GM21825 (cell line): ENCODE data around the gene KDM2A.

Experiments used
- ATAC-seq: cut with Tn5 transposase; IDR thresholded peaks from one replicate; pipeline ENCODE4 v1.9.1; 2021; ENCODE audit warnings: mild to moderate bottlenecking, moderate library complexity; ENCODE audit not compliant: unreplicated experiment

KDM2A gene

GRCh38 chr11:67118801-67119584 lies at the start of gene KDM2A:
TSS of gene KDM2A (plus strand) at chr11:67119263. CDS start at chr11:67121317, 2,054 bp downstream.
- peak; percentile 62 for ATAC-seq

GRCh38 chr11:67071420-67072284 lies 47.4 kb upstream of the KDM2A start:
- no peak for ATAC-seq

- no peak for ATAC-seq
These were observed 46.8 kb upstream of the KDM2A start for GRCh38 chr11:67072295-67072694.

GRCh38 chr11:67073908-67074307 lies 45.2 kb upstream of the KDM2A start:
- ATAC-seq = no peak

- no peak for ATAC-seq
These were observed 42.9 kb upstream of the KDM2A start for GRCh38 chr11:67076202-67076601.

- ATAC-seq = no peak
These were observed 39.9 kb upstream of the KDM2A start for GRCh38 chr11:67079065-67079705.

- ATAC-seq = no peak
These were observed 36.8 kb upstream of the KDM2A start for GRCh38 chr11:67082071-67082791.

GRCh38 chr11:67083786-67084366 lies 35.2 kb upstream of the KDM2A start:
- no peak for ATAC-seq

- no peak for ATAC-seq
These were observed 33.4 kb upstream of the KDM2A start for GRCh38 chr11:67085617-67086016.

- ATAC-seq = no peak
These were observed 28.3 kb upstream of the KDM2A start for GRCh38 chr11:67090717-67091116.

- ATAC-seq = no peak
These were observed 23.9 kb upstream of the KDM2A start for GRCh38 chr11:67095214-67095507.

GRCh38 chr11:67098799-67099429 lies 20.1 kb upstream of the KDM2A start:
- no peak for ATAC-seq

GRCh38 chr11:67099831-67100324 lies 19.2 kb upstream of the KDM2A start:
- no peak for ATAC-seq

GRCh38 chr11:67102664-67103063 lies 16.4 kb upstream of the KDM2A start:
- ATAC-seq = no peak

- ATAC-seq = no peak
These were observed 13.1 kb upstream of the KDM2A start for GRCh38 chr11:67105964-67106363.

- no peak for ATAC-seq
These were observed 7.8 kb upstream of the KDM2A start for GRCh38 chr11:67111261-67111660.

- peak; percentile 68 for ATAC-seq
These were observed 5.8 kb upstream of the KDM2A start for GRCh38 chr11:67113231-67113721.

GRCh38 chr11:67114275-67114896 lies 4.7 kb upstream of the KDM2A start:
- ATAC-seq = no peak

- ATAC-seq = no peak
These were observed 2.3 kb upstream of the KDM2A start for GRCh38 chr11:67116758-67117105.
